ENCODE results near the gene SLC9A6. TPM values are rescaled to one million over a fixed set of nuclear protein-coding genes. Genes with fewer than 3 reads are reported as not detected.

The SLC9A6 gene
- total and polyA plus RNA-seq, 10 of the 15 experiments (the other 5 are each of a cell fraction or from before 2014, with no cell fraction given), result 4.5 to 14.6 (median 10.7) TPM

- no TSS peak for BruUV-seq (replicated peaks)
- ATAC-seq (peak; percentile 4; the same call in 2 of the 3 replicates), DNase-seq (ENCODE audit: low read depth, low spot score) (no peak), FAIRE-seq (no peak)
- in situ Hi-C loops (cut with MboI) (no loop called here), intact Hi-C loops (cut with micrococcal nuclease; ENCODE audit: unreplicated experiment) (loop anchor here (2.0 kb wide), 2 partner anchors 35 to 511 kb away; partner anchors contain the start of gene HTATSF1)
- WGBS (ENCODE audit: insufficient coverage, insufficient replicate concordance, low lambda C conversion rate, missing lambda C conversion rate), result 35% methylated on average over 11 of the region's 15 CpGs
- RAD21 ChIA-PET (ENCODE audit: unreplicated experiment), result no interaction called here
- Histone ChIP-seq H2AFZ (ENCODE audit: control insufficient read depth, low read depth, low read length) (no peak overlapping the region), H3K4me1 (ENCODE audit: control insufficient read depth, insufficient read depth, low read length) (no peaks in the 10 kb centered on the region), H3K36me3 (ENCODE audit: control insufficient read depth in 2 of 2, insufficient read depth in 2 of 2, low read length in 1 of 2) (no peaks in the 10 kb centered on the region), H3K9ac (ENCODE audit: control insufficient read depth, insufficient read depth, low read length) (no peak overlapping the region; the same call in 1 of the 2 replicates), H3K27ac (ENCODE audit: control insufficient read depth, insufficient read depth) (no peak overlapping the region), H4K20me1 (ENCODE audit: control insufficient read depth, insufficient read depth) (no peaks in the 10 kb centered on the region), H3K4me3 (peak overlapping the region; percentile 68), H3K27me3 (replicated peaks in 1 of 2; ENCODE audit: control insufficient read depth in 2 of 2, insufficient read depth in 2 of 2, low read length in 1 of 2) (no peaks in the 10 kb centered on the region), H3K79me2 (ENCODE audit: control insufficient read depth, insufficient read depth, low read length) (peaks cover 6% of the 10 kb centered on the region), H3K4me2 (ENCODE audit: control insufficient read depth, insufficient read depth) (peak overlapping the region; percentile 40), H3K9me3 (replicated peaks; ENCODE audit: control insufficient read depth, insufficient read depth, low read length) (no peaks in the 10 kb centered on the region)
- CTCF ChIA-PET, result interaction anchor here (1.1 kb wide), 1 partner anchor 20 kb away, joined by 5 read pairs; no protein-coding TSS in a partner anchor
- SMC1A ChIA-PET (ENCODE audit: uncharacterized antibody, unreplicated experiment), result interaction anchor here (0.5 kb wide), 1 partner anchor 470 kb away, joined by 3 read pairs; no protein-coding TSS in a partner anchor
- POLR2A ChIA-PET, result interaction anchor here (1.7 kb wide), 1 partner anchor 12 kb away, joined by 4 read pairs; the partner anchor contains the start of gene MMGT1
- TF ChIP-seq SIN3A (IDR thresholded peaks at IDR 0.05; ENCODE audit: low read depth, low read length), result no peak
- TF ChIP-seq NKRF (conservative IDR thresholded peaks at IDR 0.05), result no peak
Observed at GRCh38 chrX:135985973-135986310, 707 bp downstream of the SLC9A6 start.

DNA sequence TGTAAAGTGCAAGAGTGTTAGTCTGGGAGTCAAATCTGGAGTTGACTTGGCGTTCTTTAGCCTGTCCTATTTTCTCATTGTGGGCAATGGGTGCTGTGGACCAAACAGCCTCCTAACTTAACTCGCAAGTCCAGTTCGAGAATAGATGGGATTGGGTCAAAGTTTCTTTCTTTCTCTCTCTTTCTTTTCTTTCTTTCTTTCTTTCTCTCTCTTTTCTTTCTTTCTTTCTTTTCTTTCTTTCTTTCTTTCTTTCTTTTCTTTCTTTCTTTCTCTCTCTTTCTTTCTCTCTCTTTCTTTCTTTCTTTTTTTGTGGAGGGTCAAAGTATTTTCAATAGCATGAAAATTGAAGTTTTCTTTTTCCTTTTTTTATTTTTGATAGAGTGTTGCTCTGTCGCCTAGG lies 3.0 kb downstream of the SLC9A6 start:
- WGBS (ENCODE audit: insufficient coverage, insufficient replicate concordance, low lambda C conversion rate, missing lambda C conversion rate), result 68% methylated on average over 4 of the region's 4 CpGs
- TF ChIP-seq EZH2 (IDR thresholded peaks at IDR 0.05; ENCODE audit: borderline replicate concordance, control insufficient read depth, low read depth, low read length), result no peak
- no peak for TF ChIP-seq CREB1 (IDR thresholded peaks at IDR 0.05; ENCODE audit: low read depth)
- TF ChIP-seq FOXM1 (IDR thresholded peaks at IDR 0.05; ENCODE audit: low read depth, low read length), result no peak
- no peak for TF ChIP-seq JUND (IDR thresholded peaks at IDR 0.05; ENCODE audit: low read depth, low read length)
- TF ChIP-seq, protein P1, sequence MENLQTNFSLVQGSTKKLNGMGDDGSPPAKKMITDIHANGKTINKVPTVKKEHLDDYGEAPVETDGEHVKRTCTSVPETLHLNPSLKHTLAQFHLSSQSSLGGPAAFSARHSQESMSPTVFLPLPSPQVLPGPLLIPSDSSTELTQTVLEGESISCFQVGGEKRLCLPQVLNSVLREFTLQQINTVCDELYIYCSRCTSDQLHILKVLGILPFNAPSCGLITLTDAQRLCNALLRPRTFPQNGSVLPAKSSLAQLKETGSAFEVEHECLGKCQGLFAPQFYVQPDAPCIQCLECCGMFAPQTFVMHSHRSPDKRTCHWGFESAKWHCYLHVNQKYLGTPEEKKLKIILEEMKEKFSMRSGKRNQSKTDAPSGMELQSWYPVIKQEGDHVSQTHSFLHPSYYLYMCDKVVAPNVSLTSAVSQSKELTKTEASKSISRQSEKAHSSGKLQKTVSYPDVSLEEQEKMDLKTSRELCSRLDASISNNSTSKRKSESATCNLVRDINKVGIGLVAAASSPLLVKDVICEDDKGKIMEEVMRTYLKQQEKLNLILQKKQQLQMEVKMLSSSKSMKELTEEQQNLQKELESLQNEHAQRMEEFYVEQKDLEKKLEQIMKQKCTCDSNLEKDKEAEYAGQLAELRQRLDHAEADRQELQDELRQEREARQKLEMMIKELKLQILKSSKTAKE (IDR thresholded peaks at IDR 0.05; ENCODE audit: low read depth, poor library complexity, severe bottlenecking), result no peak
- TF ChIP-seq, protein P2, sequence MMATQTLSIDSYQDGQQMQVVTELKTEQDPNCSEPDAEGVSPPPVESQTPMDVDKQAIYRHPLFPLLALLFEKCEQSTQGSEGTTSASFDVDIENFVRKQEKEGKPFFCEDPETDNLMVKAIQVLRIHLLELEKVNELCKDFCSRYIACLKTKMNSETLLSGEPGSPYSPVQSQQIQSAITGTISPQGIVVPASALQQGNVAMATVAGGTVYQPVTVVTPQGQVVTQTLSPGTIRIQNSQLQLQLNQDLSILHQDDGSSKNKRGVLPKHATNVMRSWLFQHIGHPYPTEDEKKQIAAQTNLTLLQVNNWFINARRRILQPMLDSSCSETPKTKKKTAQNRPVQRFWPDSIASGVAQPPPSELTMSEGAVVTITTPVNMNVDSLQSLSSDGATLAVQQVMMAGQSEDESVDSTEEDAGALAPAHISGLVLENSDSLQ (IDR thresholded peaks at IDR 0.05), result no peak
- no peak for TF ChIP-seq TAF1 (IDR thresholded peaks at IDR 0.05; ENCODE audit: borderline replicate concordance, low read depth, low read length)
- no peak for TF ChIP-seq BMI1 (IDR thresholded peaks at IDR 0.05; ENCODE audit: borderline replicate concordance)
- TF ChIP-seq STAT3 (IDR thresholded peaks at IDR 0.05; ENCODE audit: low read depth, low read length), result no peak
- TF ChIP-seq SMC3 (IDR thresholded peaks at IDR 0.05; ENCODE audit: borderline replicate concordance, low read length), result no peak

More for the DNA sequence above, 3.0 kb downstream of the SLC9A6 start:
- ChIA-PET CTCF (interaction anchor here (0.8 kb wide), 1 partner anchor 10 kb away, joined by 3 read pairs; no protein-coding TSS in a partner anchor), SMC1A (ENCODE audit: uncharacterized antibody, unreplicated experiment) (interaction anchor here (0.9 to 1.3 kb wide), 4 partner anchors 11 to 33 kb away, joined by 3 to 6 read pairs (median 4); no protein-coding TSS in a partner anchor), POLR2A (interaction anchor here (0.7 kb wide), 1 partner anchor 68 kb away, joined by 3 read pairs; no protein-coding TSS in a partner anchor), RAD21 (ENCODE audit: unreplicated experiment) (no interaction called here)
- Histone ChIP-seq H3K4me1 (ENCODE audit: control insufficient read depth, insufficient read depth, low read length) (no peaks in the 10 kb centered on the region), H3K4me2 (ENCODE audit: control insufficient read depth, insufficient read depth) (peak overlapping the region; percentile 33), H3K79me2 (ENCODE audit: control insufficient read depth, insufficient read depth, low read length) (peaks cover 6% of the 10 kb centered on the region), H3K27ac (ENCODE audit: control insufficient read depth, insufficient read depth) (no peak overlapping the region), H3K4me3 (no peak overlapping the region), H3K36me3 (ENCODE audit: control insufficient read depth in 2 of 2, insufficient read depth in 2 of 2, low read length in 1 of 2) (no peaks in the 10 kb centered on the region), H3K9ac (ENCODE audit: control insufficient read depth, insufficient read depth, low read length) (no peak overlapping the region), H3K9me3 (replicated peaks; ENCODE audit: control insufficient read depth, insufficient read depth, low read length) (no peaks in the 10 kb centered on the region), H3K27me3 (replicated peaks in 1 of 2; ENCODE audit: control insufficient read depth in 2 of 2, insufficient read depth in 2 of 2, low read length in 1 of 2) (no peaks in the 10 kb centered on the region), H4K20me1 (ENCODE audit: control insufficient read depth, insufficient read depth) (no peaks in the 10 kb centered on the region), H2AFZ (ENCODE audit: control insufficient read depth, low read depth, low read length) (no peak overlapping the region)
- ATAC-seq, result no peak
- intact Hi-C loops (cut with micrococcal nuclease; ENCODE audit: unreplicated experiment) (no loop called here), in situ Hi-C loops (cut with MboI) (no loop called here)
- no peak for FAIRE-seq
- no TSS peak for BruUV-seq (replicated peaks)
- DNase-seq (ENCODE audit: low read depth, low spot score), result no peak

Data from GM12878 (cell line).